A549 (cell line): ENCODE data around the gene PRKG1. TPM values are rescaled to one million over a fixed set of nuclear protein-coding genes. Genes with fewer than 3 reads are reported as not detected.

ENCODE experiments used
- ATAC-seq, 2 experiments: fragments of 200-7000 bp in 1 of 2; fragments of >200 bp in 1 of 2; cut with Nextera tagmentation in 1 of 2; cut with Tn5 transposase in 1 of 2; 3 replicates each; pipeline versions ENCODE4 v1.8.0 to v1.9.1; 2018 to 2020; ENCODE audit warnings: mild to moderate bottlenecking in 1 of 2, moderate library complexity in 1 of 2
- CTCF ChIA-PET: fragments of 300-600 bp; sonication (Branson Sonifier 250); formaldehyde crosslinking; extraction: SDS; loops from one replicate; lab custom pipeline; 2021; ENCODE audit warnings: antibody characterized with exemption, inconsistent platforms; lab: Yijun Ruan, JAX
- POLR2A ChIA-PET: fragments of 350-600 bp; formaldehyde crosslinking; extraction: SDS; loops from one replicate; lab custom pipeline; 2021; ENCODE audit warnings: antibody characterized with exemption, inconsistent platforms; lab: Yijun Ruan, JAX
- DNase-seq, 2 experiments: peaks; one replicate each; pipeline versions ENCODE4 v3.0.0 to v3.0.0-alpha.2; 2011 to 2016; ENCODE audit warnings: low read depth in 1 of 2, low spot score in 1 of 2
- FAIRE-seq: peaks from 2 replicates; lab custom pipeline; 2011; peaks lifted over from hg19 to GRCh38; lab: Jason Lieb, UNC
- H3K27ac ChIP-seq, 2 experiments: fragments of >200 bp; sonication (Bioruptor Twin); formaldehyde crosslinking; 3 replicates each; pipeline ENCODE4 v1.5.1; 2016 to 2017
- H3K4me1 ChIP-seq: fragments of >200 bp; sonication (Bioruptor Twin); formaldehyde crosslinking; 3 replicates; pipeline ENCODE4 v1.6.1; 2016
- H3K4me2 ChIP-seq: fragments of >200 bp; sonication (Bioruptor Twin); formaldehyde crosslinking; 3 replicates; pipeline ENCODE4 v1.6.1; 2016
- H3K4me3 ChIP-seq: fragments of >200 bp; sonication (Bioruptor Twin); formaldehyde crosslinking; 3 replicates; pipeline ENCODE4 v1.5.1; 2016
- H3K9me3 ChIP-seq: fragments of >200 bp; sonication (Bioruptor Twin); formaldehyde crosslinking; 3 replicates; pipeline ENCODE4 v1.6.1; 2016
- ATOH8 ChIP-seq: fragments of 250-450 bp; sonication (Bioruptor Pico); IDR thresholded peaks from 2 replicates; pipeline ENCODE4 v1.5.0; 2020; ENCODE audit warnings: low read depth, mild to moderate bottlenecking, moderate library complexity
- BHLHE40 ChIP-seq: IDR thresholded peaks from 2 replicates; pipeline ENCODE4 v1.6.1; 2012; ENCODE audit warnings: low read depth, low read length, inconsistent platforms
- CBX2 ChIP-seq: fragments of 200-600 bp; sonication (generic); IDR thresholded peaks from 2 replicates; pipeline ENCODE4 v1.6.1; 2016; ENCODE audit warnings: low read depth, mild to moderate bottlenecking, borderline replicate concordance
- CBX8 ChIP-seq: fragments of 200-600 bp; sonication (generic); IDR thresholded peaks from 2 replicates; pipeline ENCODE4 v1.6.1; 2016
- CHD4 ChIP-seq: fragments of 200-600 bp; sonication (generic); IDR thresholded peaks from 2 replicates; pipeline ENCODE4 v1.6.1; 2016; ENCODE audit warnings: antibody characterized with exemption, mild to moderate bottlenecking, borderline replicate concordance
- EHF ChIP-seq: fragments of 250-450 bp; sonication (Bioruptor Pico); IDR thresholded peaks from 2 replicates; pipeline ENCODE4 v1.5.0; 2020; ENCODE audit warnings: mild to moderate bottlenecking
- EHMT2 ChIP-seq: fragments of 200-600 bp; sonication (generic); IDR thresholded peaks from 2 replicates; pipeline ENCODE4 v1.6.1; 2016; ENCODE audit warnings: antibody characterized with exemption, low read depth, mild to moderate bottlenecking, moderate library complexity
- EP300 ChIP-seq, 2 experiments: fragments of >200 bp; sonication (Bioruptor Twin); formaldehyde crosslinking; IDR thresholded peaks; 2 replicates in 1 of 2; 3 replicates in 1 of 2; pipeline ENCODE4 v1.6.1; 2016 to 2017
- FOXS1 ChIP-seq: fragments of 250-450 bp; sonication (Bioruptor Pico); IDR thresholded peaks from 2 replicates; pipeline ENCODE4 v1.5.0; 2020; ENCODE audit warnings: mild to moderate bottlenecking, moderate library complexity
- GATA3 ChIP-seq: IDR thresholded peaks from 2 replicates; pipeline ENCODE4 v1.6.1; 2012; ENCODE audit warnings: borderline replicate concordance
- HDAC2 ChIP-seq: fragments of 200-600 bp; sonication (generic); IDR thresholded peaks from 2 replicates; pipeline ENCODE4 v1.6.1; 2016
- HEYL ChIP-seq: fragments of 250-450 bp; sonication (Bioruptor Pico); IDR thresholded peaks from 2 replicates; pipeline ENCODE4 v1.8.0; 2021; ENCODE audit warnings: mild to moderate bottlenecking, moderate library complexity
- HMGXB4 ChIP-seq: fragments of 250-450 bp; sonication (Bioruptor Pico); IDR thresholded peaks from 2 replicates; pipeline ENCODE4 v1.5.0; 2021; ENCODE audit warnings: mild to moderate bottlenecking, moderate library complexity, borderline replicate concordance
- HOXA7 ChIP-seq: fragments of 250-450 bp; sonication (Bioruptor Pico); IDR thresholded peaks from 2 replicates; pipeline ENCODE4 v1.5.0; 2020; ENCODE audit warnings: mild to moderate bottlenecking, moderate library complexity
- HOXB13 ChIP-seq: fragments of 250-450 bp; sonication (Bioruptor Pico); IDR thresholded peaks from 2 replicates; pipeline ENCODE4 v1.5.0; 2020; ENCODE audit warnings: low read depth, mild to moderate bottlenecking, moderate library complexity
- JUNB ChIP-seq: fragments of >200 bp; sonication (Bioruptor Twin); formaldehyde crosslinking; IDR thresholded peaks from 2 replicates; pipeline ENCODE4 v1.6.1; 2016
- KDM1A ChIP-seq: fragments of 200-600 bp; sonication (generic); IDR thresholded peaks from 2 replicates; pipeline ENCODE4 v1.6.1; 2016; ENCODE audit warnings: low read depth, mild to moderate bottlenecking
- KDM5A ChIP-seq: fragments of 200-600 bp; sonication (generic); IDR thresholded peaks from 2 replicates; pipeline ENCODE4 v1.6.1; 2016; ENCODE audit warnings: antibody characterized with exemption, mild to moderate bottlenecking
- MAFK ChIP-seq: fragments of 450-650 bp; IDR thresholded peaks from 2 replicates; pipeline ENCODE4 v1.6.1; 2014; ENCODE audit not compliant: partially characterized antibody
- MAZ ChIP-seq: fragments of 150-350 bp; IDR thresholded peaks from 2 replicates; pipeline ENCODE4 v1.6.1; 2014; ENCODE audit warnings: antibody characterized with exemption, low read depth, low read length, borderline replicate concordance
- NPAS2 ChIP-seq: fragments of 250-450 bp; sonication (Bioruptor Pico); IDR thresholded peaks from 2 replicates; pipeline ENCODE4 v1.8.0; 2022; ENCODE audit warnings: mild to moderate bottlenecking, moderate library complexity, borderline replicate concordance
- POLR2A ChIP-seq: IDR thresholded peaks from 2 replicates; pipeline ENCODE4 v1.6.1; 2012; ENCODE audit warnings: mild to moderate bottlenecking, low read length
- POLR2AphosphoS2 ChIP-seq: conservative IDR thresholded peaks from 2 replicates; pipeline ENCODE4 v1.6.1; 2012; ENCODE audit warnings: low read length, improper control_type of control experiment, inconsistent platforms
- RAD21 ChIP-seq, 2 experiments: fragments of >200 bp in 1 of 2; sonication (Bioruptor Twin) in 1 of 2; formaldehyde crosslinking in 1 of 2; IDR thresholded peaks in 1 of 2; conservative IDR thresholded peaks in 1 of 2; 2 replicates in 1 of 2; 3 replicates in 1 of 2; pipeline ENCODE4 v1.6.1; 2012 to 2018; ENCODE audit warnings: inconsistent platforms in 1 of 2
- RARB ChIP-seq: fragments of 250-450 bp; sonication (Bioruptor Pico); IDR thresholded peaks from 2 replicates; pipeline ENCODE4 v1.8.0; 2021; ENCODE audit warnings: mild to moderate bottlenecking, moderate library complexity
- RNF2 ChIP-seq: fragments of 200-600 bp; sonication (generic); IDR thresholded peaks from 2 replicates; pipeline ENCODE4 v1.6.1; 2016; ENCODE audit warnings: low read depth, mild to moderate bottlenecking, antibody characterized with exemption, moderate library complexity, borderline replicate concordance
- SMC3 ChIP-seq: fragments of >200 bp; sonication (Bioruptor Twin); formaldehyde crosslinking; IDR thresholded peaks from 3 replicates; pipeline ENCODE4 v1.6.1; 2018; ENCODE audit warnings: inconsistent platforms
- SREBF2 ChIP-seq: fragments of 450-650 bp; IDR thresholded peaks from 2 replicates; pipeline ENCODE4 v1.6.1; 2014; ENCODE audit warnings: mild to moderate bottlenecking, moderate library complexity
- TP53 ChIP-seq: fragments of 250-450 bp; sonication (Bioruptor Pico); IDR thresholded peaks from 2 replicates; pipeline ENCODE4 v1.5.0; 2021; ENCODE audit warnings: mild to moderate bottlenecking, moderate library complexity
- USF2 ChIP-seq: fragments of 450-650 bp; IDR thresholded peaks from 2 replicates; pipeline ENCODE4 v1.6.1; 2014; ENCODE audit warnings: antibody characterized with exemption
- WGBS: methylation state at CpG from one replicate; pipeline ENCODE4 v1.1.6; 2017; ENCODE audit errors: missing lambda C conversion rate; 5-methylcytosine and 5-hydroxymethylcytosine counted together
- polyA plus RNA-seq, 4 experiments: library from polyadenylated mRNA; depleted of rRNA in 3 of 4; stranded (reverse); fragments of >200 nt; fragmentation: RNase III in 1 of 4; extraction: RNeasy Plus Mini Kit Qiagen cat#74134 plus additional on column Dnase treatment in 1 of 4; gene quantifications; 2 replicates in 3 of 4; 3 replicates in 1 of 4; pipeline ENCODE4 v1.2.3, GENCODE V29; 2011 to 2017
- TF ChIP-seq, protein P1 (sequence below): IDR thresholded peaks from 2 replicates; pipeline ENCODE4 v1.6.1; 2012
- TF ChIP-seq, protein P2 (sequence below): IDR thresholded peaks from 2 replicates; pipeline ENCODE4 v1.6.1; 2012
- TF ChIP-seq, protein P3 (sequence below): fragments of >200 bp; sonication (Bioruptor Twin); formaldehyde crosslinking; IDR thresholded peaks from 3 replicates; pipeline ENCODE4 v1.6.1; 2016
- TF ChIP-seq, protein P4 (sequence below): fragments of >200 bp; sonication (Bioruptor Twin); formaldehyde crosslinking; IDR thresholded peaks from 3 replicates; pipeline ENCODE4 v1.5.1; 2016

PRKG1 gene
- polyA plus RNA-seq, 2 of the 4 experiments (the other 2 are of a cell fraction) = not detected

DNA sequence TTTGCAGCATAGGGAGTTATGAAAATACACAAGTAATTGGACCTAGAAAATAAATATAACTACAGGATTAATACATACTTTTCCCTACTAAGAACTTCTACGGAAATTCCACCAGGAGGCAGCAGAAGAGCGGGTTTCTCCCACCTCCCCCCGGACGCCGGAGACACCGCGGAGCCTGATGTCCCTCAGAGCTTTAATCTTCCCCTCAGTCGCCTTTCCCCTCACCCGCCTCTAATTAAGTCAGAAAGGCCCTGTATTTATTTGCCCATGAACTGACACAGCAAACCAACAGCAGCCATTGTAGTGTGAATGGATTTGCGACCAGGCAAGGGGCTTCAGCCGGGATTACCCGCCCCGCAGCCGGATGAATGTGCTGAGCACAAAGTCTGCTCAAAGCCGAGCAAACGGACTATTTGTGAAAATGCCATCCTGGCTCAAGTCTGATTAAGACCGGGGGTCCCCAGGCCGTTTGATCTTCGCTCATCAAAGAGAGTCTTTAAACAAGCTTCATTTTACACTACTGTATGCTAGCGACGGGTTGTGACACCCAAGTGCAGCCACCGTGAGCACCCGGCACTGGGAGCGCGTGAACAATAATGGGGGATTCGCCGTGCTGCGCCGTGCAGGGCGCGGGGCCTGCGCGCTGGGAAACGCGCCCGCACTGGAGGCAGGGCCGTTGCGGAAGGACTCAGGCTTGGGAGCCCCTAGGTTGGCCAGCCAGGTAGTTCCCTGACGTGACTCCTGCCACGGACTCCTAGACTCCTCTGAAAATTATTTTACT lies 1234.2 kb downstream of the PRKG1 start:
- Histone ChIP-seq H3K4me2 (peak overlapping the region; percentile 86), H3K4me3 (peak overlapping the region; percentile 48), H3K4me1 (peaks cover 24% of the 10 kb centered on the region; the same call in 2 of the 3 replicates), H3K9me3 (no peaks in the 10 kb centered on the region), H3K27ac (peak overlapping the region; percentile 81 to 82)
- FAIRE-seq (no peak), DNase-seq (peak; percentile 62 to 80), ATAC-seq (peak; percentile 83 to 91)
- CTCF ChIA-PET = interaction anchor here (0.7 to 12.2 kb wide), 55 partner anchors 9 to 473 kb away, joined by 3 to 385 read pairs (median 5); no protein-coding TSS in a partner anchor
- WGBS = 12% methylated on average over 36 of the region's 40 CpGs
- POLR2A ChIA-PET = interaction anchor here (0.7 to 1.8 kb wide), 4 partner anchors 8 to 259 kb away, joined by 3 to 9 read pairs (median 3); no protein-coding TSS in a partner anchor
- no peak for TF ChIP-seq EP300 (IDR thresholded peaks at IDR 0.05)
- no peak for TF ChIP-seq JUNB
- no peak for TF ChIP-seq EHF
- no peak for TF ChIP-seq CBX2
- no peak for TF ChIP-seq TP53 (CRISPR knock-in tag)
- no peak for TF ChIP-seq USF2
- TF ChIP-seq, protein P1, sequence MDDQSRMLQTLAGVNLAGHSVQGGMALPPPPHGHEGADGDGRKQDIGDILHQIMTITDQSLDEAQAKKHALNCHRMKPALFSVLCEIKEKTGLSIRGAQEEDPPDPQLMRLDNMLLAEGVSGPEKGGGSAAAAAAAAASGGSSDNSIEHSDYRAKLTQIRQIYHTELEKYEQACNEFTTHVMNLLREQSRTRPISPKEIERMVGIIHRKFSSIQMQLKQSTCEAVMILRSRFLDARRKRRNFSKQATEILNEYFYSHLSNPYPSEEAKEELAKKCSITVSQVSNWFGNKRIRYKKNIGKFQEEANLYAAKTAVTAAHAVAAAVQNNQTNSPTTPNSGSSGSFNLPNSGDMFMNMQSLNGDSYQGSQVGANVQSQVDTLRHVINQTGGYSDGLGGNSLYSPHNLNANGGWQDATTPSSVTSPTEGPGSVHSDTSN = no peak
- no peak for TF ChIP-seq FOXS1 (CRISPR knock-in tag)
- no peak for TF ChIP-seq HDAC2
- no peak for TF ChIP-seq RNF2
- TF ChIP-seq ATOH8 = no peak
- TF ChIP-seq MAZ = no peak
- no peak for TF ChIP-seq NPAS2 (CRISPR knock-in tag)
- peak; percentile 96 to 99 for TF ChIP-seq RAD21 (conservative IDR thresholded peaks at IDR 0.05 in 1 of 2, IDR thresholded peaks at IDR 0.05 in 1 of 2)
- TF ChIP-seq, protein P2, sequence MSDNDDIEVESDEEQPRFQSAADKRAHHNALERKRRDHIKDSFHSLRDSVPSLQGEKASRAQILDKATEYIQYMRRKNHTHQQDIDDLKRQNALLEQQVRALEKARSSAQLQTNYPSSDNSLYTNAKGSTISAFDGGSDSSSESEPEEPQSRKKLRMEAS = peak; percentile 59; the same call in 1 of the 2 replicates
- TF ChIP-seq RARB (CRISPR knock-in tag) = no peak
- TF ChIP-seq SMC3 = peak; percentile 99
- no peak for TF ChIP-seq HMGXB4 (CRISPR knock-in tag)
- TF ChIP-seq SREBF2 = no peak
- TF ChIP-seq CHD4 = no peak
- no peak for TF ChIP-seq HOXA7 (CRISPR knock-in tag)
- no peak for TF ChIP-seq BHLHE40
- TF ChIP-seq POLR2A = peak; percentile 19; the same call in 1 of the 2 replicates
- TF ChIP-seq CBX8 = no peak
- TF ChIP-seq, protein P3, sequence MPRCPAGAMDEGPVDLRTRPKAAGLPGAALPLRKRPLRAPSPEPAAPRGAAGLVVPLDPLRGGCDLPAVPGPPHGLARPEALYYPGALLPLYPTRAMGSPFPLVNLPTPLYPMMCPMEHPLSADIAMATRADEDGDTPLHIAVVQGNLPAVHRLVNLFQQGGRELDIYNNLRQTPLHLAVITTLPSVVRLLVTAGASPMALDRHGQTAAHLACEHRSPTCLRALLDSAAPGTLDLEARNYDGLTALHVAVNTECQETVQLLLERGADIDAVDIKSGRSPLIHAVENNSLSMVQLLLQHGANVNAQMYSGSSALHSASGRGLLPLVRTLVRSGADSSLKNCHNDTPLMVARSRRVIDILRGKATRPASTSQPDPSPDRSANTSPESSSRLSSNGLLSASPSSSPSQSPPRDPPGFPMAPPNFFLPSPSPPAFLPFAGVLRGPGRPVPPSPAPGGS = no peak
- TF ChIP-seq HEYL (CRISPR knock-in tag) = 0 out of 2 replicates have a peak, but pooled peaks have one; percentile 46
- TF ChIP-seq POLR2AphosphoS2 = no peak
- no peak for TF ChIP-seq KDM1A
- TF ChIP-seq, protein P4, sequence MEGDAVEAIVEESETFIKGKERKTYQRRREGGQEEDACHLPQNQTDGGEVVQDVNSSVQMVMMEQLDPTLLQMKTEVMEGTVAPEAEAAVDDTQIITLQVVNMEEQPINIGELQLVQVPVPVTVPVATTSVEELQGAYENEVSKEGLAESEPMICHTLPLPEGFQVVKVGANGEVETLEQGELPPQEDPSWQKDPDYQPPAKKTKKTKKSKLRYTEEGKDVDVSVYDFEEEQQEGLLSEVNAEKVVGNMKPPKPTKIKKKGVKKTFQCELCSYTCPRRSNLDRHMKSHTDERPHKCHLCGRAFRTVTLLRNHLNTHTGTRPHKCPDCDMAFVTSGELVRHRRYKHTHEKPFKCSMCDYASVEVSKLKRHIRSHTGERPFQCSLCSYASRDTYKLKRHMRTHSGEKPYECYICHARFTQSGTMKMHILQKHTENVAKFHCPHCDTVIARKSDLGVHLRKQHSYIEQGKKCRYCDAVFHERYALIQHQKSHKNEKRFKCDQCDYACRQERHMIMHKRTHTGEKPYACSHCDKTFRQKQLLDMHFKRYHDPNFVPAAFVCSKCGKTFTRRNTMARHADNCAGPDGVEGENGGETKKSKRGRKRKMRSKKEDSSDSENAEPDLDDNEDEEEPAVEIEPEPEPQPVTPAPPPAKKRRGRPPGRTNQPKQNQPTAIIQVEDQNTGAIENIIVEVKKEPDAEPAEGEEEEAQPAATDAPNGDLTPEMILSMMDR = peak; percentile 94
- no peak for TF ChIP-seq EHMT2
- TF ChIP-seq KDM5A = no peak
- TF ChIP-seq GATA3 = no peak
- TF ChIP-seq HOXB13 (CRISPR knock-in tag) = no peak
- no peak for TF ChIP-seq MAFK
